Fibroblast of pulmonary artery (primary cell): Measurements from ENCODE around the gene RBMS1.

ENCODE experiments used
- DNase-seq: peaks from one replicate; pipeline ENCODE4 v3.0.0-alpha.2; 2010; ENCODE audit warnings: low read depth
- H3K4me3 ChIP-seq: replicated peaks from 2 replicates; pipeline ENCODE4 v1.5.1; 2011; ENCODE audit warnings: low read depth, mild to moderate bottlenecking, control low read depth, low read length, moderate library complexity
- TF ChIP-seq, protein P1 (sequence below): IDR thresholded peaks from 2 replicates; pipeline ENCODE4 v1.5.1; 2011; ENCODE audit warnings: mild to moderate bottlenecking, control low read depth, low read length, inconsistent platforms; ENCODE audit errors: missing control alignments

The RBMS1 gene

DNA sequence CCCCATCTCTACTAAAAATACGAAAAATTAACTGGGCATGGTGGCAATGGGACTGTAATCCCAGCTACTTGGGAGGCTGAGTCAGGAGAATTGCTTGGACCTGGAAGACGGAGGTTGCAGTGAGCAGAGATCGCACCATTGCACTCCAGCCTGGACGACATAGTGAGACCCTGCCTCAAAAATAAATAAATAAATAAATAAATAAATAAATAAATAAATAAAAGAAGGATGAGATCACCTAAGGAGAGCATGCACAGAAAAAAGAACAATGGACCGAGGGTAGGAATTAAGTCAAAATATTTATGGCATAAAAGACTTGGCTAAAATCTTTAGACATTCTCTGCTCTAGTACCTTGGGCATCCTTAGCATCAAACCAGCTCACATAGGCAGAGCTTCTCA, 8.9 kb upstream of the RBMS1 start:
- TF ChIP-seq, protein P1, sequence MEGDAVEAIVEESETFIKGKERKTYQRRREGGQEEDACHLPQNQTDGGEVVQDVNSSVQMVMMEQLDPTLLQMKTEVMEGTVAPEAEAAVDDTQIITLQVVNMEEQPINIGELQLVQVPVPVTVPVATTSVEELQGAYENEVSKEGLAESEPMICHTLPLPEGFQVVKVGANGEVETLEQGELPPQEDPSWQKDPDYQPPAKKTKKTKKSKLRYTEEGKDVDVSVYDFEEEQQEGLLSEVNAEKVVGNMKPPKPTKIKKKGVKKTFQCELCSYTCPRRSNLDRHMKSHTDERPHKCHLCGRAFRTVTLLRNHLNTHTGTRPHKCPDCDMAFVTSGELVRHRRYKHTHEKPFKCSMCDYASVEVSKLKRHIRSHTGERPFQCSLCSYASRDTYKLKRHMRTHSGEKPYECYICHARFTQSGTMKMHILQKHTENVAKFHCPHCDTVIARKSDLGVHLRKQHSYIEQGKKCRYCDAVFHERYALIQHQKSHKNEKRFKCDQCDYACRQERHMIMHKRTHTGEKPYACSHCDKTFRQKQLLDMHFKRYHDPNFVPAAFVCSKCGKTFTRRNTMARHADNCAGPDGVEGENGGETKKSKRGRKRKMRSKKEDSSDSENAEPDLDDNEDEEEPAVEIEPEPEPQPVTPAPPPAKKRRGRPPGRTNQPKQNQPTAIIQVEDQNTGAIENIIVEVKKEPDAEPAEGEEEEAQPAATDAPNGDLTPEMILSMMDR = no peak

DNA sequence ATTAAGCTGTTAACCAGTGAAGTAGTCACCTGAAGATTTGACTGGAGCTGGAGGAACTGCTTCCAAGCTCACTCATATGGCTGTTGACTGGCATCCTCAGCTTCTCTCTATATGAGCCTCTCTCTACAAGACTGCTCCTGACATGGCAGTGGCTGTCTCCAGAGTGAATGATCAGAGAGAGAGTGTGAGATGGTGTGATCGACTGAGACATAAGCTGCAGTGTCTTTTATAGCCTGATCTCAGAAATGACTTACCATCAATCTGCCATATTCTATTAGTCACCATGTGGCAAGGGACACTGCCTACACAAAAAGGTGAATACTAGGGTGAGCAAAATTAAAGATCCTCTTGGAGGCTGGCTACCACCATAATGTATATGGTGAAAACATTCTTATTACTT, 7.8 kb upstream of the RBMS1 start:
- TF ChIP-seq, protein P1 = no peak
- no peak for DNase-seq

More for the DNA sequence above, 8.9 kb upstream of the RBMS1 start:
- no peak for DNase-seq
- no peak overlapping the region for H3K4me3 ChIP-seq

DNA sequence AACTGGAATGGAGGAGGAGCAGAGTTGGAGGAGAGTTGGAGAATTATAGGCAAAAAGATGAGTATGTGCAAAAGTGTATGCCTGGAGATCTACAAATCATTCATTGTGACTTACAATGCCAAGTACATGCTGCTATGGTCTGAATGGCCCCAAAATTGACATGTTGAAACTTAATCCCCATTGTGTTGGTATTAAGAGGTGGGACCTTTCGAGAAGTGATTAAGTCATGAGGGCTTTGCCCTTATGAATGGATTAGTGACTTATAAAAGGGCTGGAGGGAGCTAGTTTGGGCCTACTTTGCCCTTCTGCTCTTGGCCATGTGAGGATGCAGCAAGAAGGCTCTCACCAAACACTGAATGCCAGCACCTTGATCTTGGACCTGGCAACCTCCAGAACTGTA, 6.3 kb upstream of the RBMS1 start:
- TF ChIP-seq, protein P1 = no peak
- no peak overlapping the region for H3K4me3 ChIP-seq
- DNase-seq = no peak

More for the DNA sequence above, 7.8 kb upstream of the RBMS1 start:
- H3K4me3 ChIP-seq = no peak overlapping the region

DNA sequence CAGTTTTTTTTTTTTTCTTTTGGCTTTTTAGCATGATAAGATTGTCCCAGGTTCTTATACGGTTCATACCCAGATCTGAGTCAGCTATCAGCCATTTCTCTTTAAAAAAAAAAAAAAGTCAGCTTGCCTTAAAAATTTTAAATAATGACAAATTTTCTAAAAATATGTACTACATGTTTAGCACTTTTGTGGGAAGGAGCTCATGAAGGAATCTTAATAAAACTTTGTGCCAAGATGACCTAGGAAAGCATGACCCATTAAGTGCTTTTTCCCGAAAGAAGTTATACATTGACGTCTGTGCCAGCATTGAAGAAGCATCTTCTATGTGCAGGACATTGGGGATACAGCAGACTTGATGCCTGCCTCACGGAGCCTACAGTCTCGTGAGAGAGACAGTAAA, 4.5 kb upstream of the RBMS1 start:
- DNase-seq = no peak
- no peak overlapping the region for H3K4me3 ChIP-seq
- TF ChIP-seq, protein P1 = no peak

DNA sequence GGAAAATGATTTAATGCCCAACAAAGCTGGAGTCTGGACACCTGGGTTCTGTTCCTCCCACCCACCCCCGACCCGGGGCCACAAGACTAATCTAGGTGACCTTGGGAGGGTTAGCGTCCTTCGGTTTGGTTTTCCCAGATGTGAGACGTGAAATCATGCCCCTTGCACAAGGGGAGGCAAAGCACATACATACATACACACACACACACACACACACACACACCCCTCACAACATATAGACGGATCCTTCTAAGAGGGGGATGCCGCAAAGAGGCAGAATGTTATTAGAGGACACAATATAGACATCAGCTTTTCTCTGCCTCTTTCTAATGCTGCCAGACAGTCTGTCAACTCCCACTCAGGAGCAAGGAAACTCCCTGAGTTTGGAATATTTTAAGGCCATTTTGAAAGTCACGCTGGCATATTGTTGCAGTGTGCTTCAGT, 616 bp upstream of the RBMS1 start:
- DNase-seq = peak; percentile 49
- TF ChIP-seq, protein P1 = no peak
- peak overlapping the region; percentile 74 for H3K4me3 ChIP-seq

DNA sequence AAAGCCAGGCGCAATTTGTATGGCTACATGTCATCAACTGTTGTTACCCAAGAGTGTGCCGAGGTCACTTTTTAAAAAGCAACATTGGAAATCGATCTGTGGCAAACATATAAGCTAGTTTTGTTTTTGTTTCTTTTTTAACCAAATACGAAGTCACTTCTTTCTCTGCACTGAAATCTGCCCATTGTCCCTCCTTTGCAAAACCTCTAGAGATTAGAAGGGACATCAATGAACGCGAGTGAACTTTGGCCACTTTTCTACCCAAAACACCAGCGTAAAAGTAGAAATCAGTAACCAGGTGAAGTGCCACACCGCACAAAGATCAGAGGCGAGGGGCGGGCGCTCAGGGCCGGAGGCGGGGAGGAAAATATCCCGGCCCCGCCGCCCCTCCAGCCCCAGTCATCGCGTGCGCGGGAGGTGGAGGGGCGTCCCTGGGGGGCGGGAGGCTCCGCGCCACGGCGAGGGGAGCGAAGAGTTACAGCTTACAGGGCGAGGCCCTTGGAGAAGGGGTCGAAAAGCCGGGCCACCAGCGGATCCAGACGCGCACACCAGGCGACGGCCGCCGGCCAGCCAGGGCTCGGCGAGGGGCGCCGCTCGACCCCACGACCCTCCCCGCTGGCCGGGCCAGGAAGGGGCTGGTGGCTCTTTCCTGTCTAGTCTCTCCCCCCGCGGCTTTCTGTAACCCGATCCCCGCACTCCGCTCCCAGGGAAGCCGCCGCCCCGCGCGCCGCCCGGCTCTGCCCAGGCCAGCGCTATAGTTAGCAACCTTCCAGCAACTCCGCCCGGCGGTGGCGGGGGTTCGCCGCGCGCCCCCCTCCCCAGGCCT, 993 bp downstream of the RBMS1 start:
- peak; percentile 72 for DNase-seq
- TF ChIP-seq, protein P1 = no peak
- peak overlapping the region; percentile 74 for H3K4me3 ChIP-seq

DNA sequence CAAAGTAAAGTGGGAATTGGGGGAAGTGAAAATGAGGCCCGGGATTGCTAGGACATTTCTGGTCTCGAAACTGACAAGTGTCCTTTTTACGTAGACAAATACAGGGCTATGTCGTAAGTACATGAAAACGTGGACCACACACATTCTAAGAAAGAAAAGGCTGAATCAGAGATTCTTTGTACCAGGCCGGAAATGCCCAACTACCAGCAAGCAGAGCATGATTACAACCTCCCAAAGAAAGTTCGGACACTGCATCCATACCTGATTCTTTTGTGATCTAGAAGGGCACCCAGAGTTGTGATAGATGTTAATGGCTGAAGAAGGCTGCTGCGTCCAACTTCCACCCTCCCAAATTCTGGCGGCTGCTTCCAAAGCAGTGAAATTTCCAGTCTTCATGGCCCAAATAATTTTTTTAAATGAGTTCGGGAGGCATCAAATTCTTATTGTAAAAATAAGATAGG, 1.7 kb downstream of the RBMS1 start:
- DNase-seq = peak; percentile 82
- TF ChIP-seq, protein P1 = no peak

More for the DNA sequence above, 1.7 kb downstream of the RBMS1 start:
- peak overlapping the region; percentile 74 for H3K4me3 ChIP-seq
